ENCODE data around the gene CYP1B1. TPM values are rescaled to one million over a fixed set of nuclear protein-coding genes. Genes with fewer than 3 reads are reported as not detected.
A peak's percentile ranks its signal among the peaks of the same experiment; 100 is the strongest.
"Not testable (repeated sequence)": the region's sequence is repeated elsewhere in the genome, so short reads cannot be mapped to it uniquely, and the experiment has no call there.

Gene CYP1B1
- polyA plus RNA-seq, 4 donors: 0.67 to 15.1 (median 1.5) TPM

- H3K4me1 ChIP-seq (ENCODE audit: control insufficient read depth in 3 of 3, insufficient read depth in 2 of 3, low read depth in 1 of 3, low read length in 2 of 3): no peaks in the 10 kb centered on the region
- DNase-seq (peak; percentile 79 to 84), FAIRE-seq (no peak)
- 27 to 32% (median 30%) methylated on average over 8 of the region's 8 CpGs for WGBS, 3 donors
- H3K4me3 ChIP-seq (ENCODE audit: low read depth in 1 of 3, low read length in 3 of 3): no peak overlapping the region
- no peaks in the 10 kb centered on the region for H3K9me3 ChIP-seq (ENCODE audit: control insufficient read depth in 2 of 2, insufficient read depth in 1 of 2, low read depth in 1 of 2, low read length in 1 of 2)
- no peaks in the 10 kb centered on the region for H3K36me3 ChIP-seq (ENCODE audit: control insufficient read depth in 3 of 3, insufficient read depth in 2 of 3, low read depth in 1 of 3, low read length in 3 of 3)
- no peak overlapping the region for H3K27ac ChIP-seq (ENCODE audit: low read depth in 1 of 3, low read length in 2 of 3)
- H3K27me3 ChIP-seq (ENCODE audit: control insufficient read depth in 3 of 3, insufficient read depth in 3 of 3, low read length in 3 of 3): peaks cover 0 to 3% (median 0%) of the 10 kb centered on the region in 3 donors
Measured at GRCh38 chr2:38115216-38116032, 39.5 kb upstream of the CYP1B1 start.

- no peak overlapping the region for H3K27ac ChIP-seq (ENCODE audit: low read depth in 1 of 3, low read length in 2 of 3)
- WGBS, 3 donors: 53 to 73% (median 63%) methylated on average over 4 of the region's 4 CpGs
- H3K27me3 ChIP-seq (ENCODE audit: control insufficient read depth in 3 of 3, insufficient read depth in 3 of 3, low read length in 3 of 3): no peaks in the 10 kb centered on the region
- no peaks in the 10 kb centered on the region for H3K36me3 ChIP-seq (ENCODE audit: control insufficient read depth in 3 of 3, insufficient read depth in 2 of 3, low read depth in 1 of 3, low read length in 3 of 3)
- DNase-seq (no peak), FAIRE-seq (no peak)
- H3K9me3 ChIP-seq (ENCODE audit: control insufficient read depth in 2 of 2, insufficient read depth in 1 of 2, low read depth in 1 of 2, low read length in 1 of 2): no peaks in the 10 kb centered on the region
- H3K4me3 ChIP-seq (ENCODE audit: low read depth in 1 of 3, low read length in 3 of 3): no peak overlapping the region
- peaks cover 0 to 12% (median 2%) of the 10 kb centered on the region in 3 donors for H3K4me1 ChIP-seq (ENCODE audit: control insufficient read depth in 3 of 3, insufficient read depth in 2 of 3, low read depth in 1 of 3, low read length in 2 of 3)
Measured at GRCh38 chr2:38113981-38114708, 38.2 kb upstream of the CYP1B1 start.

GRCh38 chr2:38113051-38113450, 37.1 kb upstream of the CYP1B1 start:
- DNase-seq (no peak), FAIRE-seq (no peak)
- Histone ChIP-seq H3K4me1 (ENCODE audit: control insufficient read depth in 3 of 3, insufficient read depth in 2 of 3, low read depth in 1 of 3, low read length in 2 of 3) (peaks cover 0 to 15% (median 2%) of the 10 kb centered on the region in 3 donors), H3K27ac (ENCODE audit: low read depth in 1 of 3, low read length in 2 of 3) (no peak overlapping the region), H3K36me3 (ENCODE audit: control insufficient read depth in 3 of 3, insufficient read depth in 2 of 3, low read depth in 1 of 3, low read length in 3 of 3) (no peaks in the 10 kb centered on the region), H3K9me3 (ENCODE audit: control insufficient read depth in 2 of 2, insufficient read depth in 1 of 2, low read depth in 1 of 2, low read length in 1 of 2) (no peaks in the 10 kb centered on the region), H3K4me3 (ENCODE audit: low read depth in 1 of 3, low read length in 3 of 3) (no peak overlapping the region), H3K27me3 (ENCODE audit: control insufficient read depth in 3 of 3, insufficient read depth in 3 of 3, low read length in 3 of 3) (no peaks in the 10 kb centered on the region)
- 69 to 74% (median 73%) methylated on average over 3 of the region's 3 CpGs for WGBS, 3 donors

- DNase-seq; H3K4me3 ChIP-seq (ENCODE audit: low read depth in 1 of 3, low read length in 3 of 3); H3K9me3 ChIP-seq (ENCODE audit: control insufficient read depth in 2 of 2, insufficient read depth in 1 of 2, low read depth in 1 of 2, low read length in 1 of 2); H3K36me3 ChIP-seq (ENCODE audit: control insufficient read depth in 3 of 3, insufficient read depth in 2 of 3, low read depth in 1 of 3, low read length in 3 of 3); FAIRE-seq; H3K27ac ChIP-seq (ENCODE audit: low read depth in 1 of 3, low read length in 2 of 3); H3K27me3 ChIP-seq (ENCODE audit: control insufficient read depth in 3 of 3, insufficient read depth in 3 of 3, low read length in 3 of 3): not testable (repeated sequence)
- 86 to 93% (median 92%) methylated on average over 4 of the region's 4 CpGs for WGBS, 3 donors
- peaks cover 0 to 15% (median 2%) of the 10 kb centered on the region in 3 donors for H3K4me1 ChIP-seq (ENCODE audit: control insufficient read depth in 3 of 3, insufficient read depth in 2 of 3, low read depth in 1 of 3, low read length in 2 of 3)
Measured at GRCh38 chr2:38111350-38111749, 35.4 kb upstream of the CYP1B1 start.

GRCh38 chr2:38109732-38110181, 33.8 kb upstream of the CYP1B1 start:
- H3K27me3 ChIP-seq (ENCODE audit: control insufficient read depth in 3 of 3, insufficient read depth in 3 of 3, low read length in 3 of 3): no peaks in the 10 kb centered on the region
- H3K4me1 ChIP-seq (ENCODE audit: control insufficient read depth in 3 of 3, insufficient read depth in 2 of 3, low read depth in 1 of 3, low read length in 2 of 3): peaks cover 0 to 15% (median 2%) of the 10 kb centered on the region in 3 donors
- peak overlapping the region in 1 of 3 donors; percentile 18 for H3K4me3 ChIP-seq (ENCODE audit: low read depth in 1 of 3, low read length in 3 of 3)
- no peaks in the 10 kb centered on the region for H3K36me3 ChIP-seq (ENCODE audit: control insufficient read depth in 3 of 3, insufficient read depth in 2 of 3, low read depth in 1 of 3, low read length in 3 of 3)
- peak overlapping the region in 1 of 3 donors; percentile 71 for H3K27ac ChIP-seq (ENCODE audit: low read depth in 1 of 3, low read length in 2 of 3)
- 9 to 48% (median 27%) methylated on average over 4 of the region's 4 CpGs for WGBS, 3 donors
- DNase-seq: peak; percentile 72 to 81
- FAIRE-seq: no peak
- H3K9me3 ChIP-seq (ENCODE audit: control insufficient read depth in 2 of 2, insufficient read depth in 1 of 2, low read depth in 1 of 2, low read length in 1 of 2): no peaks in the 10 kb centered on the region

GRCh38 chr2:38108907-38109731, 33.2 kb upstream of the CYP1B1 start:
- H3K9me3 ChIP-seq (ENCODE audit: control insufficient read depth in 2 of 2, insufficient read depth in 1 of 2, low read depth in 1 of 2, low read length in 1 of 2): no peaks in the 10 kb centered on the region
- H3K27me3 ChIP-seq (ENCODE audit: control insufficient read depth in 3 of 3, insufficient read depth in 3 of 3, low read length in 3 of 3): no peaks in the 10 kb centered on the region
- FAIRE-seq: no peak
- peaks cover 0 to 15% (median 2%) of the 10 kb centered on the region in 3 donors for H3K4me1 ChIP-seq (ENCODE audit: control insufficient read depth in 3 of 3, insufficient read depth in 2 of 3, low read depth in 1 of 3, low read length in 2 of 3)
- 30 to 68% (median 47%) methylated on average over 11 of the region's 11 CpGs for WGBS, 3 donors
- peak overlapping the region in 1 of 3 donors; percentile 18 for H3K4me3 ChIP-seq (ENCODE audit: low read depth in 1 of 3, low read length in 3 of 3)
- peak overlapping the region in 1 of 3 donors; percentile 71 for H3K27ac ChIP-seq (ENCODE audit: low read depth in 1 of 3, low read length in 2 of 3)
- H3K36me3 ChIP-seq (ENCODE audit: control insufficient read depth in 3 of 3, insufficient read depth in 2 of 3, low read depth in 1 of 3, low read length in 3 of 3): no peaks in the 10 kb centered on the region
- DNase-seq: peak in 1 of 2 donors; percentile 34

GRCh38 chr2:38107738-38108410, 31.9 kb upstream of the CYP1B1 start:
- FAIRE-seq: no peak
- H3K4me3 ChIP-seq (ENCODE audit: low read depth in 1 of 3, low read length in 3 of 3): no peak overlapping the region
- H3K27ac ChIP-seq (ENCODE audit: low read depth in 1 of 3, low read length in 2 of 3): no peak overlapping the region
- no peaks in the 10 kb centered on the region for H3K36me3 ChIP-seq (ENCODE audit: control insufficient read depth in 3 of 3, insufficient read depth in 2 of 3, low read depth in 1 of 3, low read length in 3 of 3)
- no peak for DNase-seq
- H3K9me3 ChIP-seq (ENCODE audit: control insufficient read depth in 2 of 2, insufficient read depth in 1 of 2, low read depth in 1 of 2, low read length in 1 of 2): peaks cover 0 to 8% of the 10 kb centered on the region in 2 donors
- peaks cover 0 to 15% (median 2%) of the 10 kb centered on the region in 3 donors for H3K4me1 ChIP-seq (ENCODE audit: control insufficient read depth in 3 of 3, insufficient read depth in 2 of 3, low read depth in 1 of 3, low read length in 2 of 3)
- H3K27me3 ChIP-seq (ENCODE audit: control insufficient read depth in 3 of 3, insufficient read depth in 3 of 3, low read length in 3 of 3): no peaks in the 10 kb centered on the region
- 91 to 93% (median 92%) methylated on average over 17 of the region's 17 CpGs for WGBS, 3 donors
